ENCODE data around the gene KAT2A. TPM values are rescaled to one million over a fixed set of nuclear protein-coding genes. Genes with fewer than 3 reads are reported as not detected.
A peak's percentile ranks its signal among the peaks of the same experiment; 100 is the strongest.

Gene KAT2A
- total and polyA plus RNA-seq, 9 of the 15 experiments (the other 6 are each of a cell fraction or from before 2014, with no cell fraction given) = 1.5 to 80.4 (median 31.9) TPM

DNA sequence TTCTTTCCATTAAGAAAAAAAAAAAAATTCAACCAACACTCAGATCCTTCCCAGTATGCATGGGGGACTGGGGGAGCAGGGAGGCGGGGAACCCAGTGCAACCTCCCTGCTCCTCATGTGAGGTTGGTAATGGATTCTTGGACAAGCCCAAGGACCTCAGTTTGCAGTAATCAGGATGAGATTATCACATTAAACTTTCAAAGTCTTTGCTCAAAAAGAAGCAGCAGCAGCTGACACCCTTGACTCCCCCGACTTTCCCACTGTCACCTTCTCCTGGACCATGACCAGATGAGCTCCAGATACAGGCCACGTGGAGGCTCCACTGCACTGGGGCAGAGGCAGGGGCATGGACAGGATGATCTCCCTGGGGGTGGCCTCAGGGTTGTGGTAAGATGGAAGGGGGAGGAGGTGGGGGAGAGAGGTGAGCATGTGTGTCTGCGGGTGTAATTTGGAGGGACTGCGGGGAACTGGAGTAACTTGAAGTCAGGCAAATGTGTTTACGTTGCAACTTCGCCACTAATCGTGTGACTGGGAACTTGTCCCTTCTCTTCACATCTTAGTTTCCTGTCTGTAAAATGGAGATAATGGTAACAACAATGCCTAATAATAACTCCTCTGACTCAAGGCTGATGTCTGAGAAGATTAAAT, 42.6 kb downstream of the KAT2A start (continued):
- TF ChIP-seq, protein P1, sequence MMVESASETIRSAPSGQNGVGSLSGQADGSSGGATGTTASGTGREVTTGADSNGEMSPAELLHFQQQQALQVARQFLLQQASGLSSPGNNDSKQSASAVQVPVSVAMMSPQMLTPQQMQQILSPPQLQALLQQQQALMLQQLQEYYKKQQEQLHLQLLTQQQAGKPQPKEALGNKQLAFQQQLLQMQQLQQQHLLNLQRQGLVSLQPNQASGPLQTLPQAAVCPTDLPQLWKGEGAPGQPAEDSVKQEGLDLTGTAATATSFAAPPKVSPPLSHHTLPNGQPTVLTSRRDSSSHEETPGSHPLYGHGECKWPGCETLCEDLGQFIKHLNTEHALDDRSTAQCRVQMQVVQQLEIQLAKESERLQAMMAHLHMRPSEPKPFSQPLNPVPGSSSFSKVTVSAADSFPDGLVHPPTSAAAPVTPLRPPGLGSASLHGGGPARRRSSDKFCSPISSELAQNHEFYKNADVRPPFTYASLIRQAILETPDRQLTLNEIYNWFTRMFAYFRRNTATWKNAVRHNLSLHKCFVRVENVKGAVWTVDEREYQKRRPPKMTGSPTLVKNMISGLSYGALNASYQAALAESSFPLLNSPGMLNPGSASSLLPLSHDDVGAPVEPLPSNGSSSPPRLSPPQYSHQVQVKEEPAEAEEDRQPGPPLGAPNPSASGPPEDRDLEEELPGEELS (CRISPR knock-in tag; IDR thresholded peaks at IDR 0.05; ENCODE audit: borderline replicate concordance) = no peak
- TF ChIP-seq, protein P2, sequence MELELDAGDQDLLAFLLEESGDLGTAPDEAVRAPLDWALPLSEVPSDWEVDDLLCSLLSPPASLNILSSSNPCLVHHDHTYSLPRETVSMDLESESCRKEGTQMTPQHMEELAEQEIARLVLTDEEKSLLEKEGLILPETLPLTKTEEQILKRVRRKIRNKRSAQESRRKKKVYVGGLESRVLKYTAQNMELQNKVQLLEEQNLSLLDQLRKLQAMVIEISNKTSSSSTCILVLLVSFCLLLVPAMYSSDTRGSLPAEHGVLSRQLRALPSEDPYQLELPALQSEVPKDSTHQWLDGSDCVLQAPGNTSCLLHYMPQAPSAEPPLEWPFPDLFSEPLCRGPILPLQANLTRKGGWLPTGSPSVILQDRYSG (tag; conservative IDR thresholded peaks at IDR 0.05; ENCODE audit: low read depth) = no peak
- TF ChIP-seq SREBF1 (IDR thresholded peaks at IDR 0.05; ENCODE audit: borderline replicate concordance, low read depth, low read length) = no peak
- TF ChIP-seq, protein P3, sequence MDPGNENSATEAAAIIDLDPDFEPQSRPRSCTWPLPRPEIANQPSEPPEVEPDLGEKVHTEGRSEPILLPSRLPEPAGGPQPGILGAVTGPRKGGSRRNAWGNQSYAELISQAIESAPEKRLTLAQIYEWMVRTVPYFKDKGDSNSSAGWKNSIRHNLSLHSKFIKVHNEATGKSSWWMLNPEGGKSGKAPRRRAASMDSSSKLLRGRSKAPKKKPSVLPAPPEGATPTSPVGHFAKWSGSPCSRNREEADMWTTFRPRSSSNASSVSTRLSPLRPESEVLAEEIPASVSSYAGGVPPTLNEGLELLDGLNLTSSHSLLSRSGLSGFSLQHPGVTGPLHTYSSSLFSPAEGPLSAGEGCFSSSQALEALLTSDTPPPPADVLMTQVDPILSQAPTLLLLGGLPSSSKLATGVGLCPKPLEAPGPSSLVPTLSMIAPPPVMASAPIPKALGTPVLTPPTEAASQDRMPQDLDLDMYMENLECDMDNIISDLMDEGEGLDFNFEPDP (CRISPR knock-in tag; IDR thresholded peaks at IDR 0.05) = no peak
- 0 out of 2 replicates have a peak, but pooled peaks have one; percentile 25 for TF ChIP-seq NCOR1 (IDR thresholded peaks at IDR 0.05)
- TF ChIP-seq, protein P4, sequence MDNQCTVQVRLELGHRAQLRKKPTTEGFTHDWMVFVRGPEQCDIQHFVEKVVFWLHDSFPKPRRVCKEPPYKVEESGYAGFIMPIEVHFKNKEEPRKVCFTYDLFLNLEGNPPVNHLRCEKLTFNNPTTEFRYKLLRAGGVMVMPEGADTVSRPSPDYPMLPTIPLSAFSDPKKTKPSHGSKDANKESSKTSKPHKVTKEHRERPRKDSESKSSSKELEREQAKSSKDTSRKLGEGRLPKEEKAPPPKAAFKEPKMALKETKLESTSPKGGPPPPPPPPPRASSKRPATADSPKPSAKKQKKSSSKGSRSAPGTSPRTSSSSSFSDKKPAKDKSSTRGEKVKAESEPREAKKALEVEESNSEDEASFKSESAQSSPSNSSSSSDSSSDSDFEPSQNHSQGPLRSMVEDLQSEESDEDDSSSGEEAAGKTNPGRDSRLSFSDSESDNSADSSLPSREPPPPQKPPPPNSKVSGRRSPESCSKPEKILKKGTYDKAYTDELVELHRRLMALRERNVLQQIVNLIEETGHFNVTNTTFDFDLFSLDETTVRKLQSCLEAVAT (IDR thresholded peaks at IDR 0.05) = no peak
- TF ChIP-seq SUPT5H (IDR thresholded peaks at IDR 0.05) = no peak
- no peak for TF ChIP-seq HNRNPH1 (optimal IDR thresholded peaks at IDR 0.05; ENCODE audit: low read depth, low read length)
- TF ChIP-seq, protein P5, sequence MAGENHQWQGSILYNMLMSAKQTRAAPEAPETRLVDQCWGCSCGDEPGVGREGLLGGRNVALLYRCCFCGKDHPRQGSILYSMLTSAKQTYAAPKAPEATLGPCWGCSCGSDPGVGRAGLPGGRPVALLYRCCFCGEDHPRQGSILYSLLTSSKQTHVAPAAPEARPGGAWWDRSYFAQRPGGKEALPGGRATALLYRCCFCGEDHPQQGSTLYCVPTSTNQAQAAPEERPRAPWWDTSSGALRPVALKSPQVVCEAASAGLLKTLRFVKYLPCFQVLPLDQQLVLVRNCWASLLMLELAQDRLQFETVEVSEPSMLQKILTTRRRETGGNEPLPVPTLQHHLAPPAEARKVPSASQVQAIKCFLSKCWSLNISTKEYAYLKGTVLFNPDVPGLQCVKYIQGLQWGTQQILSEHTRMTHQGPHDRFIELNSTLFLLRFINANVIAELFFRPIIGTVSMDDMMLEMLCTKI (IDR thresholded peaks at IDR 0.05; ENCODE audit: partially characterized antibody) = no peak
- no peak for TF ChIP-seq HMG20B (CRISPR knock-in tag; IDR thresholded peaks at IDR 0.05)
- TF ChIP-seq CBFA2T2 (conservative IDR thresholded peaks at IDR 0.05) = peak; percentile 42
- no peak for TF ChIP-seq XRCC3 (IDR thresholded peaks at IDR 0.05)
- TF ChIP-seq BMI1 (IDR thresholded peaks at IDR 0.05; ENCODE audit: low read length) = no peak
- TF ChIP-seq NFIX (CRISPR knock-in tag; IDR thresholded peaks at IDR 0.05; ENCODE audit: low read depth) = no peak
- TF ChIP-seq, protein P6, sequence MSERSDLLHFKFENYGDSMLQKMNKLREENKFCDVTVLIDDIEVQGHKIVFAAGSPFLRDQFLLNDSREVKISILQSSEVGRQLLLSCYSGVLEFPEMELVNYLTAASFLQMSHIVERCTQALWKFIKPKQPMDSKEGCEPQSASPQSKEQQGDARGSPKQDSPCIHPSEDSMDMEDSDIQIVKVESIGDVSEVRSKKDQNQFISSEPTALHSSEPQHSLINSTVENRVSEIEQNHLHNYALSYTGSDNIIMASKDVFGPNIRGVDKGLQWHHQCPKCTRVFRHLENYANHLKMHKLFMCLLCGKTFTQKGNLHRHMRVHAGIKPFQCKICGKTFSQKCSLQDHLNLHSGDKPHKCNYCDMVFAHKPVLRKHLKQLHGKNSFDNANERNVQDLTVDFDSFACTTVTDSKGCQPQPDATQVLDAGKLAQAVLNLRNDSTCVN (CRISPR knock-in tag; IDR thresholded peaks at IDR 0.05) = no peak
